ENCODE measurements around the gene ADTRP. TPM values are rescaled to one million over a fixed set of nuclear protein-coding genes. Genes with fewer than 3 reads are reported as not detected.

The ADTRP gene
- total RNA-seq, 1 donor from 2014 or later = not detected

DNA sequence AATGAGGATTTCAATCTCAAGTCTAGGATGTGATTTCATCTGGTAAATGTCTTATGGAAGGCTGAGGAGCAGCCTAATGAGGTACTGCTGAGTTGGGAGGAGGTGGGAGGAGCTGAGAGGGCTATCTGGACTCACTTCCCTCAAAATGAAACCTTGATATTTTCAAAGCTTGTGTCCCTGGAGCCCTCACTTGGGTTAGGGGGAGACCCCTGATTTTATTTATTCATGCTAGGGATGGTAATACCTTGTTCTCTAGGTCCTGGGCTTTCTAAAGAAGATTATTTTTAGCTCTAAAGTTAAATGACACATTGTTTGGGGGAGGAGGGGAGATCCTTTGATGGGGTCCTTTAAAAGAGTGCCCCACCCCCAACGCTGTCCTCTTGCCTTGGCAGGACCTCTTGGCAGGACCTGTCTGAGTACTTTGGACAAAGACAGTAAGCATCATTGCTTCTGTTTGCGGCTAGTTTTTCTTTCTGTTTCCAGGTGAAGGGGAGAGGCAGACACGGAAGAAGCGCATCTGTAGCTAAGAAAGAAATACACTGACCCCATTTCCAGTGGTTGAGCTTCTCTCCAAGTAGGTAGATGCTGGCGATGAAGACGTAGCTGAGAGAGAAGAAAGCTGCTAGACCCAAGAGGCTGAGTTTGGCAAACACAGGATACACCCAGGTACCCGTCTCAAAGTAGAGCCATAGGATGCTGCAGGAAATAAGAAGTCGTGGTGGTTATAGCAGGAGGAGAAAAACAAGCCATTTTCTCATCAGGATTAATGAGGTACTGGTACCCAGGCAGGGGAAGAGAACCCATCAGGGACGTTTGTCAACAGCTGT lies 55.6 kb downstream of the ADTRP start:
- no peaks in the 10 kb centered on the region for H3K36me3 Mint-ChIP-seq (ENCODE audit: unreplicated experiment)
- H3K9me3 Mint-ChIP-seq (ENCODE audit: unreplicated experiment) = no peaks in the 10 kb centered on the region
- no peak overlapping the region for H3K27ac Mint-ChIP-seq (ENCODE audit: unreplicated experiment)
- no peaks in the 10 kb centered on the region for H3K27me3 Mint-ChIP-seq (ENCODE audit: unreplicated experiment)
- H3K4me1 Mint-ChIP-seq (ENCODE audit: unreplicated experiment) = peaks cover 5% of the 10 kb centered on the region
- DNase-seq (ENCODE audit: extremely low spot score, unreplicated experiment) = no peak
- no peak overlapping the region for H3K4me3 Mint-ChIP-seq (ENCODE audit: unreplicated experiment)
- TF ChIP-seq, protein P1, sequence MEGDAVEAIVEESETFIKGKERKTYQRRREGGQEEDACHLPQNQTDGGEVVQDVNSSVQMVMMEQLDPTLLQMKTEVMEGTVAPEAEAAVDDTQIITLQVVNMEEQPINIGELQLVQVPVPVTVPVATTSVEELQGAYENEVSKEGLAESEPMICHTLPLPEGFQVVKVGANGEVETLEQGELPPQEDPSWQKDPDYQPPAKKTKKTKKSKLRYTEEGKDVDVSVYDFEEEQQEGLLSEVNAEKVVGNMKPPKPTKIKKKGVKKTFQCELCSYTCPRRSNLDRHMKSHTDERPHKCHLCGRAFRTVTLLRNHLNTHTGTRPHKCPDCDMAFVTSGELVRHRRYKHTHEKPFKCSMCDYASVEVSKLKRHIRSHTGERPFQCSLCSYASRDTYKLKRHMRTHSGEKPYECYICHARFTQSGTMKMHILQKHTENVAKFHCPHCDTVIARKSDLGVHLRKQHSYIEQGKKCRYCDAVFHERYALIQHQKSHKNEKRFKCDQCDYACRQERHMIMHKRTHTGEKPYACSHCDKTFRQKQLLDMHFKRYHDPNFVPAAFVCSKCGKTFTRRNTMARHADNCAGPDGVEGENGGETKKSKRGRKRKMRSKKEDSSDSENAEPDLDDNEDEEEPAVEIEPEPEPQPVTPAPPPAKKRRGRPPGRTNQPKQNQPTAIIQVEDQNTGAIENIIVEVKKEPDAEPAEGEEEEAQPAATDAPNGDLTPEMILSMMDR (IDR thresholded peaks at IDR 0.05) = no peak

DNA sequence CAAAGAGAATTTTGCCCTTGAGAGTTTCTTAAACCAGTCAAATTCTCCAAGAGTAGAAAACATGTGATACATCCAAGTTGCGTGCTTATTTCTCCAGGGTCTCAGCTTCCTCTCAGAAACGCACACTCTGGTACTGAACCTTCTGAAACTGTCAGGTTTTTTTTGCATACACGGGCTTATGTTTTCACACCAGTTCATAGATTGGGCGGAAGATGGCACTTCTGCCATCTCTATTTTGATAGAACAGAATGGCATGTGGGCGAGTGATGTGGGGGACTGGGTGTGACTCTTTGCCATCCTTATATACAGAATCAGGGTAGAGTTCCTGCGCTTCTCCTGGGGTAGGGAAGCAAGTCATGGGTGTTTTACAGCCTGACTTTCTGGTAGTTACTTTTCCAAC lies 56.4 kb downstream of the ADTRP start:
- Mint-ChIP-seq H3K27ac (ENCODE audit: unreplicated experiment) (no peak overlapping the region), H3K36me3 (ENCODE audit: unreplicated experiment) (no peaks in the 10 kb centered on the region)
- TF ChIP-seq, protein P1 (IDR thresholded peaks at IDR 0.05) = no peak

DNA sequence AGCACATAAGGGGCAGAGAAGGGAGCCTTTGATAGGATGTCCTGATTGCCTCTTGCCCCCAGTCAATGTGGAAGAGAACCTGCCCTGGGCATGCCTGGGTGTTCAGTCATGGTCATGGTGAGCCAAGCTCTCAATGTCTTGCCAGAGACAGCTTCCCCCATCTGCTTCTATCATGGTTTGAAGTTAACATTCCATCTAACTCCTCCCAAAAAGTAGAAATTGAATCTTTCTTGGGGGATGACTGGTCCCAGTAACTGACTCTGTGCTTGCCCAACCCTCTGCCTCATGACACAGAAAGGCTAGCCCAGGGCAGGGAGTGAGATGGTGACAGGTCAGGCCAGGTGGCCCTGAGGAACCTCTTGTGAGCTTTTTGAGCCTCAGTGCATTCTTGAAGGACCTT lies 60.1 kb downstream of the ADTRP start:
- peak; percentile 27 for DNase-seq (ENCODE audit: extremely low spot score, unreplicated experiment)
- H3K36me3 Mint-ChIP-seq (ENCODE audit: unreplicated experiment) = no peaks in the 10 kb centered on the region
- peaks cover 7% of the 10 kb centered on the region for H3K4me1 Mint-ChIP-seq (ENCODE audit: unreplicated experiment)
- TF ChIP-seq, protein P1 (IDR thresholded peaks at IDR 0.05) = no peak
- H3K27ac Mint-ChIP-seq (ENCODE audit: unreplicated experiment) = no peak overlapping the region
- H3K4me3 Mint-ChIP-seq (ENCODE audit: unreplicated experiment) = no peak overlapping the region
- H3K27me3 Mint-ChIP-seq (ENCODE audit: unreplicated experiment) = no peaks in the 10 kb centered on the region
- no peaks in the 10 kb centered on the region for H3K9me3 Mint-ChIP-seq (ENCODE audit: unreplicated experiment)

More for the DNA sequence above, 56.4 kb downstream of the ADTRP start:
- Mint-ChIP-seq H3K27me3 (ENCODE audit: unreplicated experiment) (no peaks in the 10 kb centered on the region), H3K9me3 (ENCODE audit: unreplicated experiment) (no peaks in the 10 kb centered on the region), H3K4me1 (ENCODE audit: unreplicated experiment) (no peaks in the 10 kb centered on the region), H3K4me3 (ENCODE audit: unreplicated experiment) (no peak overlapping the region)
- DNase-seq (ENCODE audit: extremely low spot score, unreplicated experiment) = no peak

DNA sequence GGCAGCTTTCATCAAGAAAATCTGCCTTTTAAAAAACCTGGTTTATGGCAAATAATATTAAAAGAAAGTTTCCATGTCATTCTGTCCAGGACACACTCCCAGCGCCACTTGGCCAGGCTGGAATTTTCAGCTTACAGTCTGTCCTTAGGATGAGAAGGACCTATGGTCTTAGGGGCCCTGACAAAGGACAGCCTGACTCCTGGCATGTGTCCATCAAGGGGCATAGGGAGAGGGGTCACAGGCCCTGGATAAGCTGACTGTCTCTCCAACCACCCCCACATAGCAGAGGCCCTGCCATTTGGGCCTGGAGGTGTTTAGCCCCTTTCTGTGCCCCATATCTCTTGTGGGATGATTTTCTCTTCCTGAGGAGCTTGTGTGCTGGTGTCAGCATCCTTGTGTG lies 60.6 kb downstream of the ADTRP start:
- Mint-ChIP-seq H3K9me3 (ENCODE audit: unreplicated experiment) (no peaks in the 10 kb centered on the region), H3K36me3 (ENCODE audit: unreplicated experiment) (no peaks in the 10 kb centered on the region), H3K27me3 (ENCODE audit: unreplicated experiment) (no peaks in the 10 kb centered on the region), H3K4me1 (ENCODE audit: unreplicated experiment) (peaks cover 7% of the 10 kb centered on the region), H3K27ac (ENCODE audit: unreplicated experiment) (no peak overlapping the region), H3K4me3 (ENCODE audit: unreplicated experiment) (no peak overlapping the region)
- peak; percentile 59 for DNase-seq (ENCODE audit: extremely low spot score, unreplicated experiment)
- TF ChIP-seq, protein P1 (IDR thresholded peaks at IDR 0.05) = no peak

DNA sequence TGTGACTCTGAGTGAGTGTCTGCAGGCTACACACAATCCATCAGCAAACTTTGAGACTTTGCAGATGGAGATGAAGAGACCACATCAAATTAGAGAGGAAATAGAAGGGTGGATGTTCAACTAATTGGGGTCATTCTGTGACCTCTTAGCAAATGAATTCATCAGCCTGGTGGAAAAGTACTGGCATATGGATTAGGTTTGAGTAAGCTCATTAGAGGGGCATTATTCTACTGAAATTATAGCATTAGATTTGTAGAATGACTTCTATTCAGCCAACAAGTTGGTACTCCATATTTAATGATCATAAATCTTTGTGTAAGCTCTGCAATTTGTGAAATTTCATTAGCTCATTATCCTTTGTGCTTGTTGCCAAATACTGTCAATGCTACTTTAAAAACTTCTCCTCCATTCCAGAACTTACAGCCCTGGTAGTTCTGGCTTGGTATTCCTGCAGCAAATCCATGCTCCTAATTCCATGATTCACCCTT lies 63.8 kb downstream of the ADTRP start:
- no peak overlapping the region for H3K27ac Mint-ChIP-seq (ENCODE audit: unreplicated experiment)
- H3K4me1 Mint-ChIP-seq (ENCODE audit: unreplicated experiment) = peaks cover 28% of the 10 kb centered on the region
- H3K27me3 Mint-ChIP-seq (ENCODE audit: unreplicated experiment) = no peaks in the 10 kb centered on the region
- H3K9me3 Mint-ChIP-seq (ENCODE audit: unreplicated experiment) = no peaks in the 10 kb centered on the region
- DNase-seq (ENCODE audit: extremely low spot score, unreplicated experiment) = no peak
- no peaks in the 10 kb centered on the region for H3K36me3 Mint-ChIP-seq (ENCODE audit: unreplicated experiment)
- TF ChIP-seq, protein P1 (IDR thresholded peaks at IDR 0.05) = no peak
- no peak overlapping the region for H3K4me3 Mint-ChIP-seq (ENCODE audit: unreplicated experiment)
